OCI-LY1 (cell line): ENCODE measurements around the gene TSPAN3.

Source experiments
- H2AFZ ChIP-seq: fragments of 200-600 bp; sonication (generic), shearing (Covaris generic); 2 replicates; pipeline ENCODE4 v1.6.0; 2014; ENCODE audit warnings: antibody characterized with exemption, mild to moderate bottlenecking, low read length
- H3F3A ChIP-seq: fragments of 200-600 bp; sonication (generic), shearing (Covaris generic); 2 replicates; pipeline ENCODE4 v1.6.0; 2014; ENCODE audit warnings: mild to moderate bottlenecking, antibody characterized with exemption, low read length, moderate library complexity; ENCODE audit not compliant: insufficient read depth
- H3K27ac ChIP-seq: fragments of 200-600 bp; sonication (generic); 2 replicates; pipeline ENCODE4 v1.5.1; 2014; ENCODE audit warnings: low read length, mixed run types, mild to moderate bottlenecking, low read depth; ENCODE audit not compliant: poor library complexity, severe bottlenecking
- H3K27me3 ChIP-seq: fragments of 200-600 bp; sonication (generic); 2 replicates; pipeline ENCODE4 v1.6.0; 2014; ENCODE audit warnings: antibody characterized with exemption, mild to moderate bottlenecking, low read length, moderate library complexity; ENCODE audit not compliant: insufficient read depth
- H3K36me3 ChIP-seq: fragments of 200-600 bp; sonication (generic); 2 replicates; pipeline ENCODE4 v1.6.1; 2014; ENCODE audit warnings: mild to moderate bottlenecking, antibody characterized with exemption, low read length, moderate library complexity, mixed read lengths; ENCODE audit not compliant: insufficient read depth
- H3K4me1 ChIP-seq: fragments of 200-600 bp; sonication (generic); 2 replicates; pipeline ENCODE4 v1.5.1; 2014; ENCODE audit warnings: mild to moderate bottlenecking, low read length, moderate library complexity; ENCODE audit not compliant: insufficient read depth, severe bottlenecking
- H3K4me2 ChIP-seq: fragments of 200-600 bp; sonication (generic), shearing (Covaris generic); 2 replicates; pipeline ENCODE4 v1.6.1; 2014; ENCODE audit warnings: low read length
- H3K4me3 ChIP-seq: fragments of 200-600 bp; sonication (generic); 2 replicates; pipeline ENCODE4 v1.5.1; 2014; ENCODE audit warnings: low read length, low read depth, mild to moderate bottlenecking, mixed read lengths; ENCODE audit not compliant: poor library complexity, severe bottlenecking
- H3K79me2 ChIP-seq: fragments of 200-600 bp; shearing (Covaris generic); 2 replicates; pipeline ENCODE4 v1.6.1; 2016; ENCODE audit warnings: mixed run types, low read length, mixed read lengths; ENCODE audit not compliant: insufficient read depth
- H3K9ac ChIP-seq: fragments of 200-600 bp; sonication (generic), shearing (Covaris generic); 2 replicates; pipeline ENCODE4 v1.6.1; 2014; ENCODE audit warnings: mild to moderate bottlenecking, low read length, mixed read lengths
- H3K9me2 ChIP-seq: fragments of 200-600 bp; sonication (generic), shearing (Covaris generic); 2 replicates; pipeline ENCODE4 v1.6.1; 2014; ENCODE audit warnings: low read depth, mild to moderate bottlenecking, low read length, mixed read lengths
- H3K9me3 ChIP-seq: fragments of 200-600 bp; shearing (Covaris generic); 2 replicates; pipeline ENCODE4 v1.6.1; 2014; ENCODE audit warnings: low read length, mixed read lengths
- H4K20me1 ChIP-seq: fragments of 200-600 bp; sonication (generic), shearing (Covaris generic); 2 replicates; pipeline ENCODE4 v1.6.0; 2016; ENCODE audit warnings: mild to moderate bottlenecking, low read length; ENCODE audit not compliant: insufficient read depth
- CTCF ChIP-seq: fragments of 200-600 bp; sonication (generic), shearing (Covaris generic); IDR thresholded peaks from 2 replicates; pipeline ENCODE4 v1.5.1; 2017; ENCODE audit warnings: mild to moderate bottlenecking, antibody characterized with exemption, low read length, moderate library complexity, mixed read lengths
- EZH2 ChIP-seq: fragments of 200-600 bp; sonication (generic), shearing (Covaris generic); IDR thresholded peaks from 2 replicates; pipeline ENCODE4 v1.8.0; 2017; ENCODE audit warnings: borderline replicate concordance, mixed run types, mild to moderate bottlenecking, antibody characterized with exemption, low read length, moderate library complexity, mixed read lengths

The TSPAN3 gene

GRCh38 chr15:77038312-77039216, 32.3 kb downstream of the TSPAN3 start:
- Histone ChIP-seq H3K4me2 (no peak overlapping the region), H4K20me1 (no peaks in the 10 kb centered on the region), H3K9me2 (no peaks in the 10 kb centered on the region), H3K27me3 (no peaks in the 10 kb centered on the region), H3K9me3 (no peaks in the 10 kb centered on the region), H3K27ac (no peak overlapping the region), H3K36me3 (peaks cover 10% of the 10 kb centered on the region; the same call in 1 of the 2 replicates), H2AFZ (no peak overlapping the region), H3K4me1 (no peaks in the 10 kb centered on the region), H3F3A (no peaks in the 10 kb centered on the region), H3K9ac (no peak overlapping the region), H3K4me3 (no peak overlapping the region), H3K79me2 (no peaks in the 10 kb centered on the region)
- TF ChIP-seq EZH2 = no peak
- TF ChIP-seq CTCF = no peak

GRCh38 chr15:77037388-77038209, 33.3 kb downstream of the TSPAN3 start:
- no peak for TF ChIP-seq CTCF
- TF ChIP-seq EZH2 = no peak
- Histone ChIP-seq H2AFZ (no peak overlapping the region), H3K9me2 (no peaks in the 10 kb centered on the region), H3K27me3 (no peaks in the 10 kb centered on the region), H3K9ac (no peak overlapping the region), H4K20me1 (no peaks in the 10 kb centered on the region), H3K27ac (no peak overlapping the region), H3K79me2 (no peaks in the 10 kb centered on the region), H3K4me3 (no peak overlapping the region), H3F3A (no peaks in the 10 kb centered on the region), H3K9me3 (no peaks in the 10 kb centered on the region), H3K4me2 (no peak overlapping the region), H3K36me3 (peaks cover 7% of the 10 kb centered on the region; the same call in 1 of the 2 replicates), H3K4me1 (no peaks in the 10 kb centered on the region)

GRCh38 chr15:77036537-77037387, 34.1 kb downstream of the TSPAN3 start:
- Histone ChIP-seq H3K4me2 (no peak overlapping the region), H3K9me2 (no peaks in the 10 kb centered on the region), H3K9ac (no peak overlapping the region), H3F3A (no peaks in the 10 kb centered on the region), H3K79me2 (no peaks in the 10 kb centered on the region), H3K27ac (no peak overlapping the region), H2AFZ (no peak overlapping the region), H3K36me3 (peaks cover 6% of the 10 kb centered on the region; the same call in 1 of the 2 replicates), H3K4me3 (no peak overlapping the region), H3K27me3 (no peaks in the 10 kb centered on the region), H3K9me3 (no peaks in the 10 kb centered on the region), H4K20me1 (no peaks in the 10 kb centered on the region), H3K4me1 (peaks cover 4% of the 10 kb centered on the region)
- TF ChIP-seq EZH2 = no peak
- TF ChIP-seq CTCF = no peak
